Subcutaneous abdominal adipose tissue (tissue), 5 donors: ENCODE results near the gene RRP1.
A peak's percentile ranks its signal among the peaks of the same experiment; 100 is the strongest.

Experiments used
- H3K27ac ChIP-seq: one replicate; pipeline ENCODE4 v1.7.0; 2013; ENCODE audit warnings: low read depth, mild to moderate bottlenecking, inconsistent platforms, low read length, moderate library complexity
- H3K27me3 ChIP-seq, 5 donors: one replicate each; pipeline ENCODE4 v1.7.0; 2013; ENCODE audit warnings: low read length in 5 of 5, inconsistent platforms in 1 of 5; ENCODE audit not compliant: control insufficient read depth in 5 of 5, insufficient read depth in 4 of 5
- H3K36me3 ChIP-seq, 5 donors: one replicate each; pipeline ENCODE4 v1.7.0; 2013; ENCODE audit warnings: low read length in 5 of 5; ENCODE audit not compliant: control insufficient read depth in 5 of 5, insufficient read depth in 5 of 5
- H3K4me1 ChIP-seq, 5 donors: one replicate each; pipeline ENCODE4 v1.7.0; 2013; ENCODE audit warnings: low read length in 5 of 5, mild to moderate bottlenecking in 3 of 5, moderate library complexity in 1 of 5; ENCODE audit not compliant: control insufficient read depth in 5 of 5, insufficient read depth in 5 of 5
- H3K4me3 ChIP-seq, 5 donors: one replicate each; pipeline ENCODE4 v1.7.0; 2013; ENCODE audit warnings: low read length in 5 of 5, low read depth in 1 of 5
- H3K9ac ChIP-seq, 5 donors: one replicate each; pipeline ENCODE4 v1.7.0; 2013; ENCODE audit warnings: low read length in 5 of 5, mild to moderate bottlenecking in 4 of 5, moderate library complexity in 3 of 5
- H3K9me3 ChIP-seq, 5 donors: one replicate each; pipeline ENCODE4 v1.7.0; 2013; ENCODE audit warnings: low read length in 5 of 5; ENCODE audit not compliant: control insufficient read depth in 5 of 5
- donor health status: healthy.
- donor health status: healthy.
- donor health status: healthy.
- donor health status: healthy.
- donor health status: healthy.

Gene RRP1

GRCh38 chr21:43799301-43799840 is 10.0 kb downstream of the RRP1 start:
- H3K36me3 ChIP-seq: peaks cover 0 to 100% (median 96%) of the 10 kb centered on the region in 5 donors
- no peak overlapping the region for H3K27ac ChIP-seq
- no peaks in the 10 kb centered on the region for H3K27me3 ChIP-seq
- H3K4me1 ChIP-seq: no peaks in the 10 kb centered on the region
- H3K9me3 ChIP-seq: no peaks in the 10 kb centered on the region
- no peak overlapping the region for H3K9ac ChIP-seq
- H3K4me3 ChIP-seq: no peak overlapping the region

- Histone ChIP-seq H3K27me3 (no peaks in the 10 kb centered on the region), H3K36me3 (peaks cover 0 to 97% (median 92%) of the 10 kb centered on the region in 5 donors), H3K9me3 (no peaks in the 10 kb centered on the region), H3K4me3 (no peak overlapping the region), H3K27ac (no peak overlapping the region), H3K9ac (no peak overlapping the region), H3K4me1 (no peaks in the 10 kb centered on the region)
Observed at GRCh38 chr21:43800124-43800523, 10.7 kb downstream of the RRP1 start.

- no peak overlapping the region for H3K4me3 ChIP-seq
- no peaks in the 10 kb centered on the region for H3K9me3 ChIP-seq
- H3K27me3 ChIP-seq: no peaks in the 10 kb centered on the region
- H3K9ac ChIP-seq: no peak overlapping the region
- H3K36me3 ChIP-seq: peaks cover 0 to 92% (median 90%) of the 10 kb centered on the region in 5 donors
- H3K27ac ChIP-seq: no peak overlapping the region
- no peaks in the 10 kb centered on the region for H3K4me1 ChIP-seq
Observed at GRCh38 chr21:43800566-43800965, 11.2 kb downstream of the RRP1 start.

GRCh38 chr21:43801006-43801783 is 11.8 kb downstream of the RRP1 start:
- H3K9me3 ChIP-seq: no peaks in the 10 kb centered on the region
- no peaks in the 10 kb centered on the region for H3K4me1 ChIP-seq
- H3K36me3 ChIP-seq: peaks cover 0 to 86% (median 85%) of the 10 kb centered on the region in 5 donors
- no peak overlapping the region for H3K9ac ChIP-seq
- H3K27me3 ChIP-seq: no peaks in the 10 kb centered on the region
- H3K4me3 ChIP-seq: no peak overlapping the region
- H3K27ac ChIP-seq: no peak overlapping the region

- no peak overlapping the region for H3K4me3 ChIP-seq
- no peak overlapping the region for H3K27ac ChIP-seq
- H3K9ac ChIP-seq: no peak overlapping the region
- H3K36me3 ChIP-seq: peaks cover 0 to 71% (median 69%) of the 10 kb centered on the region in 5 donors
- no peaks in the 10 kb centered on the region for H3K27me3 ChIP-seq
- H3K9me3 ChIP-seq: no peaks in the 10 kb centered on the region
- H3K4me1 ChIP-seq: no peaks in the 10 kb centered on the region
Observed at GRCh38 chr21:43802713-43803313, 13.4 kb downstream of the RRP1 start.

GRCh38 chr21:43803558-43804300 is 14.4 kb downstream of the RRP1 start:
- peaks cover 0 to 3% (median 0%) of the 10 kb centered on the region in 5 donors for H3K27me3 ChIP-seq
- H3K4me1 ChIP-seq: peaks cover 0 to 3% (median 0%) of the 10 kb centered on the region in 5 donors
- no peak overlapping the region for H3K27ac ChIP-seq
- peaks cover 0 to 62% (median 60%) of the 10 kb centered on the region in 5 donors for H3K36me3 ChIP-seq
- H3K4me3 ChIP-seq: no peak overlapping the region
- H3K9me3 ChIP-seq: no peaks in the 10 kb centered on the region
- H3K9ac ChIP-seq: no peak overlapping the region

GRCh38 chr21:43805275-43805800 is 16.0 kb downstream of the RRP1 start:
- Histone ChIP-seq H3K4me3 (no peak overlapping the region), H3K27me3 (peaks cover 0 to 3% (median 0%) of the 10 kb centered on the region in 5 donors), H3K27ac (no peak overlapping the region), H3K36me3 (peaks cover 0 to 46% (median 45%) of the 10 kb centered on the region in 5 donors), H3K9ac (no peak overlapping the region), H3K9me3 (no peaks in the 10 kb centered on the region), H3K4me1 (peaks cover under 1 to 11% (median 3%) of the 10 kb centered on the region in 5 donors)

- Histone ChIP-seq H3K4me3 (no peak overlapping the region), H3K27ac (no peak overlapping the region), H3K27me3 (peaks cover 0 to 3% (median 0%) of the 10 kb centered on the region in 5 donors), H3K9ac (no peak overlapping the region), H3K36me3 (peaks cover 0 to 38% (median 36%) of the 10 kb centered on the region in 5 donors), H3K4me1 (peaks cover 6 to 19% (median 10%) of the 10 kb centered on the region in 5 donors), H3K9me3 (no peaks in the 10 kb centered on the region)
Observed at GRCh38 chr21:43806017-43806710, 16.8 kb downstream of the RRP1 start.

GRCh38 chr21:43808367-43808766 is 19.0 kb downstream of the RRP1 start:
- Histone ChIP-seq H3K27me3 (peaks cover 0 to 3% (median 0%) of the 10 kb centered on the region in 5 donors), H3K9ac (peak overlapping the region in 1 of 5 donors; percentile 38), H3K36me3 (peaks cover 0 to 16% (median 14%) of the 10 kb centered on the region in 5 donors), H3K27ac (no peak overlapping the region), H3K9me3 (no peaks in the 10 kb centered on the region), H3K4me3 (no peak overlapping the region), H3K4me1 (peaks cover 10 to 38% (median 23%) of the 10 kb centered on the region in 5 donors)
